Activated T-helper 2 cell treated with anti-CD3 and anti-CD28 coated beads, Interferon-gamma antibody, Interleukin-2, Interleukin-4, amounts not matched to agents 10 μg/mL and 5 μg/mL and 100 μg/mL, durations not matched to agents 14 hours and 24 hours and 36 hours (primary cell): ENCODE results near the gene MEF2D. TPM values are rescaled to one million over a fixed set of nuclear protein-coding genes. Genes with fewer than 3 reads are reported as not detected.

Experiments used
- DNase-seq: peaks from one replicate; pipeline ENCODE4 v3.0.0; 2021; ENCODE audit warnings: low spot score
- H3K27ac Mint-ChIP-seq: one replicate; pipeline ENCODE4 v1.8.0; 2021; ENCODE audit warnings: mixed read lengths
- H3K27me3 Mint-ChIP-seq: one replicate; pipeline ENCODE4 v1.8.0; 2021; ENCODE audit warnings: low read depth, mixed read lengths
- H3K36me3 Mint-ChIP-seq: one replicate; pipeline ENCODE4 v1.8.0; 2021; ENCODE audit warnings: low read depth, mixed read lengths
- H3K4me1 Mint-ChIP-seq: one replicate; pipeline ENCODE4 v1.8.0; 2021; ENCODE audit warnings: low read depth, mixed read lengths
- H3K4me3 Mint-ChIP-seq: one replicate; pipeline ENCODE4 v1.8.0; 2021; ENCODE audit warnings: low read depth, mild to moderate bottlenecking, moderate library complexity, mixed read lengths
- H3K9me3 Mint-ChIP-seq: one replicate; pipeline ENCODE4 v1.8.0; 2021; ENCODE audit warnings: mixed read lengths
- intact Hi-C: fragments of 100-400 bp; cut with micrococcal nuclease; formaldehyde crosslinking; loops from one replicate; pipeline ENCODE4 v1.15.1; 2023
- total RNA-seq: library from RNA; stranded (reverse); gene quantifications from 2 replicates; pipeline ENCODE4 v1.2.3, GENCODE V29; 2022

Gene MEF2D
- total RNA-seq, 1 donor from 2014 or later = 42.1 TPM

- intact Hi-C loops = no loop called here
- H3K27me3 Mint-ChIP-seq = no peaks in the 10 kb centered on the region
These were observed 34.0 kb upstream of the MEF2D start for GRCh38 chr1:156534424-156535060.

GRCh38 chr1:156533568-156534220, 33.1 kb upstream of the MEF2D start:
- Mint-ChIP-seq H3K27me3 (no peaks in the 10 kb centered on the region), H3K9me3 (no peaks in the 10 kb centered on the region), H3K36me3 (peaks cover 23% of the 10 kb centered on the region), H3K4me1 (no peaks in the 10 kb centered on the region), H3K27ac (no peak overlapping the region), H3K4me3 (no peak overlapping the region)
- no peak for DNase-seq
- intact Hi-C loops = no loop called here

More at GRCh38 chr1:156534424-156535060, 34.0 kb upstream of the MEF2D start:
- H3K36me3 Mint-ChIP-seq = peaks cover 23% of the 10 kb centered on the region
- H3K4me1 Mint-ChIP-seq = peaks cover 3% of the 10 kb centered on the region
- no peak for DNase-seq
- H3K27ac Mint-ChIP-seq = no peak overlapping the region
- H3K4me3 Mint-ChIP-seq = no peak overlapping the region
- no peaks in the 10 kb centered on the region for H3K9me3 Mint-ChIP-seq

- Mint-ChIP-seq H3K27me3 (no peaks in the 10 kb centered on the region), H3K36me3 (peaks cover 32% of the 10 kb centered on the region), H3K4me1 (peaks cover 6% of the 10 kb centered on the region), H3K4me3 (no peak overlapping the region), H3K27ac (no peak overlapping the region), H3K9me3 (no peaks in the 10 kb centered on the region)
- intact Hi-C loops = no loop called here
- DNase-seq = no peak
These were observed 31.8 kb upstream of the MEF2D start for GRCh38 chr1:156532374-156532773.

- H3K27me3 Mint-ChIP-seq = no peaks in the 10 kb centered on the region
These were observed 29.4 kb upstream of the MEF2D start for GRCh38 chr1:156530006-156530405.

GRCh38 chr1:156528875-156529425, 28.4 kb upstream of the MEF2D start:
- H3K36me3 Mint-ChIP-seq = peaks cover 48% of the 10 kb centered on the region
- no peaks in the 10 kb centered on the region for H3K27me3 Mint-ChIP-seq
- H3K4me3 Mint-ChIP-seq = no peak overlapping the region
- H3K4me1 Mint-ChIP-seq = peaks cover 31% of the 10 kb centered on the region
- no peak overlapping the region for H3K27ac Mint-ChIP-seq
- no peaks in the 10 kb centered on the region for H3K9me3 Mint-ChIP-seq
- DNase-seq = no peak
- intact Hi-C loops = no loop called here

More at GRCh38 chr1:156530006-156530405, 29.4 kb upstream of the MEF2D start:
- H3K36me3 Mint-ChIP-seq = peaks cover 47% of the 10 kb centered on the region
- H3K27ac Mint-ChIP-seq = no peak overlapping the region
- no peak overlapping the region for H3K4me3 Mint-ChIP-seq
- H3K9me3 Mint-ChIP-seq = no peaks in the 10 kb centered on the region
- no peak for DNase-seq
- intact Hi-C loops = no loop called here
- peaks cover 20% of the 10 kb centered on the region for H3K4me1 Mint-ChIP-seq

- Mint-ChIP-seq H3K36me3 (peaks cover 44% of the 10 kb centered on the region), H3K9me3 (no peaks in the 10 kb centered on the region), H3K4me1 (peaks cover 34% of the 10 kb centered on the region), H3K27me3 (no peaks in the 10 kb centered on the region), H3K4me3 (no peak overlapping the region), H3K27ac (no peak overlapping the region)
- no peak for DNase-seq
- intact Hi-C loops = no loop called here
These were observed 27.7 kb upstream of the MEF2D start for GRCh38 chr1:156528231-156528630.

GRCh38 chr1:156527584-156527983, 27.0 kb upstream of the MEF2D start:
- H3K27ac Mint-ChIP-seq = no peak overlapping the region
- DNase-seq = no peak
- no peaks in the 10 kb centered on the region for H3K27me3 Mint-ChIP-seq
- H3K4me3 Mint-ChIP-seq = no peak overlapping the region
- peaks cover 34% of the 10 kb centered on the region for H3K4me1 Mint-ChIP-seq
- peaks cover 44% of the 10 kb centered on the region for H3K36me3 Mint-ChIP-seq
- intact Hi-C loops = no loop called here
- H3K9me3 Mint-ChIP-seq = no peaks in the 10 kb centered on the region

- no peak for DNase-seq
- Mint-ChIP-seq H3K27ac (no peak overlapping the region), H3K36me3 (peaks cover 44% of the 10 kb centered on the region), H3K4me1 (peaks cover 34% of the 10 kb centered on the region), H3K9me3 (no peaks in the 10 kb centered on the region), H3K4me3 (no peak overlapping the region), H3K27me3 (peaks cover 2% of the 10 kb centered on the region)
- intact Hi-C loops = no loop called here
These were observed 25.4 kb upstream of the MEF2D start for GRCh38 chr1:156525856-156526489.

- Mint-ChIP-seq H3K4me1 (peaks cover 34% of the 10 kb centered on the region), H3K27ac (peak overlapping the region; percentile 67), H3K36me3 (peaks cover 38% of the 10 kb centered on the region), H3K4me3 (peak overlapping the region; percentile 46), H3K27me3 (peaks cover 2% of the 10 kb centered on the region), H3K9me3 (no peaks in the 10 kb centered on the region)
- intact Hi-C loops = no loop called here
- DNase-seq = no peak
These were observed 24.5 kb upstream of the MEF2D start for GRCh38 chr1:156525071-156525501.

GRCh38 chr1:156524481-156524869, 23.9 kb upstream of the MEF2D start:
- peaks cover 34% of the 10 kb centered on the region for H3K4me1 Mint-ChIP-seq
- DNase-seq = no peak
- no peaks in the 10 kb centered on the region for H3K9me3 Mint-ChIP-seq
- intact Hi-C loops = loop anchor here (1.0 to 5.0 kb wide), 2 partner anchors 19 to 42 kb away; no protein-coding TSS in a partner anchor
- H3K27me3 Mint-ChIP-seq = peaks cover 2% of the 10 kb centered on the region
- H3K36me3 Mint-ChIP-seq = peaks cover 38% of the 10 kb centered on the region
- H3K27ac Mint-ChIP-seq = peak overlapping the region; percentile 81
- H3K4me3 Mint-ChIP-seq = peak overlapping the region; percentile 10

GRCh38 chr1:156523801-156524480, 23.4 kb upstream of the MEF2D start:
- H3K27me3 Mint-ChIP-seq = peaks cover 2% of the 10 kb centered on the region
- peaks cover 34% of the 10 kb centered on the region for H3K4me1 Mint-ChIP-seq
- H3K4me3 Mint-ChIP-seq = no peak overlapping the region
- no peaks in the 10 kb centered on the region for H3K9me3 Mint-ChIP-seq
- no peak for DNase-seq
- intact Hi-C loops = loop anchor here (1.0 to 5.0 kb wide), 2 partner anchors 19 to 42 kb away; no protein-coding TSS in a partner anchor
- peak overlapping the region; percentile 81 for H3K27ac Mint-ChIP-seq
- H3K36me3 Mint-ChIP-seq = peaks cover 33% of the 10 kb centered on the region

GRCh38 chr1:156522443-156522970, 21.9 kb upstream of the MEF2D start:
- Mint-ChIP-seq H3K4me3 (no peak overlapping the region), H3K4me1 (peaks cover 27% of the 10 kb centered on the region), H3K27me3 (peaks cover 2% of the 10 kb centered on the region), H3K27ac (no peak overlapping the region), H3K36me3 (peaks cover 21% of the 10 kb centered on the region), H3K9me3 (no peaks in the 10 kb centered on the region)
- DNase-seq = no peak
- intact Hi-C loops = loop anchor here (5.0 kb wide), 1 partner anchor 40 kb away; no protein-coding TSS in a partner anchor
